H9 (cell line): ENCODE data around the gene C3orf20. TPM values are rescaled to one million over a fixed set of nuclear protein-coding genes. Genes with fewer than 3 reads are reported as not detected.

ENCODE experiments used
- DNase-seq: peaks from one replicate; pipeline ENCODE4 v3.0.0-alpha.2; 2017
- H2AFZ ChIP-seq: one replicate; pipeline ENCODE4 v1.6.1; 2013; ENCODE audit warnings: mild to moderate bottlenecking, low read length, control low read depth, moderate library complexity
- H2AK5ac ChIP-seq: 2 replicates; pipeline ENCODE4 v1.6.1; 2013; ENCODE audit warnings: low read length, control low read depth, mixed read lengths; ENCODE audit not compliant: insufficient read length
- H2BK120ac ChIP-seq: one replicate; pipeline ENCODE4 v1.6.1; 2013; ENCODE audit warnings: low read depth, mild to moderate bottlenecking, low read length, control low read depth, inconsistent platforms; ENCODE audit not compliant: poor library complexity, severe bottlenecking
- H2BK12ac ChIP-seq: 2 replicates; pipeline ENCODE4 v1.6.1; 2013; ENCODE audit warnings: low read length, control low read depth, mixed read lengths, low read depth; ENCODE audit not compliant: insufficient read length
- H2BK15ac ChIP-seq: 2 replicates; pipeline ENCODE4 v1.6.1; 2013; ENCODE audit warnings: low read depth, low read length, control low read depth
- H2BK20ac ChIP-seq: one replicate; pipeline ENCODE4 v1.6.1; 2013; ENCODE audit warnings: low read depth, mild to moderate bottlenecking, low read length, control low read depth, inconsistent platforms; ENCODE audit not compliant: poor library complexity, severe bottlenecking
- H2BK5ac ChIP-seq: 2 replicates; pipeline ENCODE4 v1.6.1; 2013; ENCODE audit warnings: low read length, control low read depth, mixed read lengths; ENCODE audit not compliant: insufficient read length
- H3K14ac ChIP-seq: 2 replicates; pipeline ENCODE4 v1.6.1; 2013; ENCODE audit warnings: low read length, control low read depth; ENCODE audit not compliant: insufficient read depth
- H3K18ac ChIP-seq: 2 replicates; pipeline ENCODE4 v1.6.1; 2013; ENCODE audit warnings: low read depth, mild to moderate bottlenecking, mixed read lengths, low read length, control low read depth; ENCODE audit not compliant: insufficient read length
- H3K23ac ChIP-seq: 2 replicates; pipeline ENCODE4 v1.6.1; 2013; ENCODE audit warnings: low read length, control low read depth, mixed read lengths, low read depth; ENCODE audit not compliant: insufficient read length
- H3K23me2 ChIP-seq: 2 replicates; pipeline ENCODE4 v1.6.1; 2013; ENCODE audit warnings: low read depth, mild to moderate bottlenecking, mixed read lengths, low read length, control low read depth; ENCODE audit not compliant: insufficient read length, poor library complexity, severe bottlenecking
- H3K27ac ChIP-seq: 2 replicates; pipeline ENCODE4 v1.5.1; 2013; ENCODE audit warnings: low read length, control low read depth, mixed read lengths, low read depth; ENCODE audit not compliant: insufficient read length
- H3K27me3 ChIP-seq: 2 replicates; pipeline ENCODE4 v1.6.1; 2013; ENCODE audit warnings: low read length, control low read depth, inconsistent platforms; ENCODE audit not compliant: insufficient read depth
- H3K4ac ChIP-seq: 2 replicates; pipeline ENCODE4 v1.6.1; 2013; ENCODE audit warnings: low read depth, mild to moderate bottlenecking, control low read depth, inconsistent platforms, low read length, moderate library complexity
- H3K4me1 ChIP-seq: 2 replicates; pipeline ENCODE4 v1.6.1; 2013; ENCODE audit warnings: low read length, control low read depth, inconsistent platforms; ENCODE audit not compliant: insufficient read depth
- H3K4me2 ChIP-seq: 2 replicates; pipeline ENCODE4 v1.6.1; 2013; ENCODE audit warnings: low read length, control low read depth, mixed read lengths; ENCODE audit not compliant: insufficient read length, insufficient read depth
- H3K56ac ChIP-seq: 2 replicates; pipeline ENCODE4 v1.6.1; 2013; ENCODE audit warnings: low read depth, mild to moderate bottlenecking, mixed read lengths, low read length, control low read depth; ENCODE audit not compliant: insufficient read length
- H3K79me1 ChIP-seq: 2 replicates; pipeline ENCODE4 v1.6.1; 2013; ENCODE audit warnings: low read depth, mild to moderate bottlenecking, moderate library complexity, low read length, control low read depth, inconsistent platforms; ENCODE audit not compliant: insufficient read depth, poor library complexity, severe bottlenecking
- H3K79me2 ChIP-seq: 2 replicates; pipeline ENCODE4 v1.6.1; 2013; ENCODE audit warnings: low read length, control low read depth, inconsistent platforms; ENCODE audit not compliant: insufficient read depth
- H3K9ac ChIP-seq: 2 replicates; pipeline ENCODE4 v1.6.1; 2013; ENCODE audit warnings: low read length, control low read depth, mixed read lengths; ENCODE audit not compliant: insufficient read length; ENCODE audit errors: extremely low read depth
- H3K9me3 ChIP-seq: one replicate; pipeline ENCODE4 v1.6.1; 2013; ENCODE audit warnings: low read depth, low read length, inconsistent platforms; ENCODE audit not compliant: control insufficient read depth
- H3T11ph ChIP-seq: one replicate; pipeline ENCODE4 v1.6.1; 2013; ENCODE audit warnings: mild to moderate bottlenecking, low read length, control low read depth, inconsistent platforms
- H4K20me1 ChIP-seq: one replicate; pipeline ENCODE4 v1.6.1; 2013; ENCODE audit not compliant: control insufficient read depth, insufficient read length, insufficient read depth
- H4K5ac ChIP-seq: 2 replicates; pipeline ENCODE4 v1.6.1; 2013; ENCODE audit warnings: low read depth, mild to moderate bottlenecking, mixed read lengths, low read length, control low read depth; ENCODE audit not compliant: insufficient read length
- H4K8ac ChIP-seq: replicated peaks from 2 replicates; pipeline ENCODE4 v1.6.1; 2013; ENCODE audit warnings: low read length, control low read depth, mixed read lengths, low read depth; ENCODE audit not compliant: insufficient read length
- H4K91ac ChIP-seq: 2 replicates; pipeline ENCODE4 v1.6.1; 2013; ENCODE audit warnings: low read depth, mild to moderate bottlenecking, moderate library complexity, mixed read lengths, low read length, control low read depth; ENCODE audit not compliant: insufficient read length
- H3K27ac Mint-ChIP-seq, 3 experiments: 2 replicates in 2 of 3; 3 replicates in 1 of 3; pipeline ENCODE4 v1.8.0; 2020 to 2021; ENCODE audit warnings: mixed read lengths in 3 of 3, mild to moderate bottlenecking in 1 of 3, moderate library complexity in 1 of 3
- H3K27me3 Mint-ChIP-seq: 2 replicates; pipeline ENCODE4 v1.8.0; 2021; ENCODE audit warnings: low read depth, mild to moderate bottlenecking, moderate library complexity, mixed read lengths
- H3K36me3 Mint-ChIP-seq, 3 experiments: 2 replicates in 2 of 3; 3 replicates in 1 of 3; pipeline ENCODE4 v1.8.0; 2020 to 2021; ENCODE audit warnings: low read depth in 3 of 3, mixed read lengths in 3 of 3; ENCODE audit not compliant: insufficient read depth in 1 of 3
- H3K4me1 Mint-ChIP-seq, 2 experiments: 2 replicates each; pipeline ENCODE4 v1.8.0; 2020; ENCODE audit warnings: mixed read lengths in 2 of 2
- H3K4me3 Mint-ChIP-seq, 2 experiments: 2 replicates in 1 of 2; 3 replicates in 1 of 2; pipeline ENCODE4 v1.8.0; 2020 to 2021; ENCODE audit warnings: mild to moderate bottlenecking in 2 of 2, mixed read lengths in 2 of 2, moderate library complexity in 1 of 2
- H3K9me3 Mint-ChIP-seq, 2 experiments: 2 replicates in 1 of 2; 3 replicates in 1 of 2; pipeline ENCODE4 v1.8.0; 2020; ENCODE audit warnings: mild to moderate bottlenecking in 2 of 2, mixed read lengths in 2 of 2, moderate library complexity in 1 of 2
- CTCF ChIP-seq: fragments of 200-600 bp; sonication (generic); conservative IDR thresholded peaks from 3 replicates; pipeline ENCODE4 v1.8.0; 2021; ENCODE audit warnings: antibody characterized with exemption, mild to moderate bottlenecking
- WGBS: extraction: QIAGEN DNeasy Blood & Tissue Kit; methylation state at CpG from one replicate; pipeline ENCODE4 v1.1.7; 2013; ENCODE audit warnings: missing lambda C conversion rate, low lambda C conversion rate, mixed read lengths; ENCODE audit not compliant: insufficient read length; ENCODE audit errors: extremely low coverage; 5-methylcytosine and 5-hydroxymethylcytosine counted together
- total RNA-seq: library from RNA; stranded (reverse); gene quantifications from 2 replicates; pipeline ENCODE4 v1.2.1, GENCODE V29; 2021

The C3orf20 gene
- total RNA-seq, 1 experiment from 2014 or later, result not detected

- Histone ChIP-seq H3K27ac (no peak overlapping the region), H3K4me2 (no peak overlapping the region), H4K5ac (no peak overlapping the region), H4K8ac (no peak overlapping the region), H3K79me2 (no peaks in the 10 kb centered on the region), H2AFZ (no peak overlapping the region), H3K23me2 (no peaks in the 10 kb centered on the region), H2BK20ac (no peak overlapping the region), H3K23ac (no peak overlapping the region), H3K4me1 (no peaks in the 10 kb centered on the region; the same call in 1 of the 2 replicates), H2BK12ac (no peak overlapping the region), H3K14ac (no peak overlapping the region), H2BK15ac (no peak overlapping the region), H3K9ac (no peak overlapping the region), H3K18ac (no peak overlapping the region), H4K91ac (no peak overlapping the region), H2BK120ac (no peak overlapping the region), H2BK5ac (no peak overlapping the region), H4K20me1 (peaks cover 2% of the 10 kb centered on the region), H3K79me1 (no peaks in the 10 kb centered on the region), H3K9me3 (no peaks in the 10 kb centered on the region), H3K4ac (no peak overlapping the region), H3T11ph (no peak overlapping the region), H3K27me3 (no peaks in the 10 kb centered on the region), H2AK5ac (no peak overlapping the region), H3K56ac (no peak overlapping the region)
- H3K9me3 Mint-ChIP-seq, result no peaks in the 10 kb centered on the region
- H3K4me1 Mint-ChIP-seq, result peaks cover 9 to 11% of the 10 kb centered on the region in 2 experiments
- H3K27me3 Mint-ChIP-seq, result peaks cover 24% of the 10 kb centered on the region
- H3K36me3 Mint-ChIP-seq, result no peaks in the 10 kb centered on the region; a peak in 1 of 7 replicates
- no CpG with 5 or more reads among the region's 8 CpGs for WGBS
- TF ChIP-seq CTCF, result no peak
- no peak for DNase-seq
- H3K27ac Mint-ChIP-seq, result peak overlapping the region in 2 of 3 experiments; percentile 33 to 75; a peak in 2 of 7 replicates
- no peak overlapping the region for H3K4me3 Mint-ChIP-seq
Measured at GRCh38 chr3:14631687-14632441, 43.1 kb upstream of the C3orf20 start.
